Right hindlimb (tissue), 1 donor: ENCODE data around the gene FASN.

Source experiments
- DNase-seq: peaks from one replicate; pipeline ENCODE4 v3.0.0-alpha.2; 2018

The FASN gene

DNA sequence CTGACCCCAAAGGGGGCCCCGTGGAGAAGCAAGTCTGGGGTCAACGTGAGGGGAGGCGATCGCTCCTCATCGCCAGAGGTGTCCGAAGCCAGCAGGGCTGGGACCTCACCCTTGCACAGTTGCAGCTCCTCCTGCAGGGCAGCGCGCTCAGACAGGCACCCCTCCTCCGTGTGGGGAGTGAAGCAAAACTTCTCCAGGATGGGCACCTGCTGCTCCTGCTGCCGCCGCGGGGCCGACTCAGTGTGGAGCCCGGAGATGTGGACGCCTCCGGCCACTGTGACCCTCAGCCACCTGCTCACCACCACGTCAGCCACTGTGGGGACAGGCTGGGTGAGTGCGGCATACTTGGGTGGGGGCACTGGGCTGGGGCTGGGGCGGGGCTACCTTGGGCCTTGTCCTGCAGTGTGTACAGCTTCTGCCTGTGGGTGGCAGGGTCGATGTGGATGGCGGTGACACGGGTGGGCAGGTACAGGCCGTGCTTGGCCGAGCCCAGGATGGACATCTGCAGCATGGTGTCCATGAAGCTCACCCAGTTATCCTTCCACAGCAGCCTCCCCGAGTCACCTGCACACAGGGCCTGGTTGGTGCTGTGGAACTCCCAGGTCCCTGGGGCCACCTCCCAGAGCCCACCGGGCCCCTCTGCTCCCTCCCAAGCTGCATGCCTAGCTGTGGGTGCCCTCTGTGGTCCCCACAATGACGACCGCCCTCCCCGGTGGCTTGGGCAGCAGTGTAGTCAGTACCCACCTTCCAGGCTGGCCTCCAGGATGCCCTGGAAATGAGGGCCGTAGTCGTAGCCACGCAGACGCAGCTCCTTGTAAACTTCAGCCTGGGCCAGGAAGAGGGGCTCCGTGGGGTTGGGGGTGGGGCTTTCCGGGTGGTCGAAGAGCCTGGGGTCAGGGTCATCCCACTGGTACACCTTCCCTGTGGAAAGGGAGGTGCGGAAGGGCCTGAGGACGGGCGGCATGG, 10.8 kb downstream of the FASN start:
- DNase-seq: peak; percentile 14

DNA sequence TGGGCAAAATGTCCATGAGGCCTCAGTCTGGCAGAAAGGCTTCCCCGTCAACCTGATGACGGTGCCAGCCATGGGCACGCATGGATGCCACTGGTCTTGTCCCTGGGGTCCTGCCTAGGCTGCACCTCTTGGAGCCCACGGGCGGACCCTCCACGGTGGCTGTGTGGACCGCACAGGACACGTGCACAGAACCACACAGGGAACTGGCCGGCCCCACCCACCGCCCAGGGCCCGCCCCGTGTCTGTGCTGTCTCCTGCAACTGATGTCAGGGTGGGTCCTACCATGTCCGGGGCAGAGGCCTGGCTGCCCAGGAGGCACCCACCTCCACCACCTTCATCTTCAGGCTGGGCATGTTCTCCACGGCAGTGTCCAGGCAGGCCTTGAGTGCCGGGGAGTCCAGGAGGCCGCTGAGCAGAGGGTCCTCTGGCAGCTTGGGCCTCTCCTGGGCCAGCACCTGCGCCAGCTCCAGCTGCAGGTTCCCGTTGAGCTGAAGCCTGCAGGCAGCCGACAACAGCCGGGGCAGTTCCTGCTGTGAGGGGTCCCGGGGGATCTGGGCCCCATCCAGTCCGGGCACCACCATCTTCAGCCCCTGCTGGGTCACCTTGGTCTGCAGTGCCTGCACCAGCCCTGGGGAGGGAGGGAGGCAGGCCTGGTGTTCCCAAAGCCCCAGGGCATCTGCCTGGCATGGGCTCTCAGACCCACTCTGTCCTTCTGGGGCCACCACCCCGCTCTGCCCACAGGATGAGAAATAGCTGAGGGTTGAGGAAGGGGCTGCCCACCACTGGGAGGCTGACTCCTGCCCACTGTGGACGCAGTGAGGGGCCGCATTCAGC, 11.9 kb downstream of the FASN start:
- DNase-seq: peak; percentile 21

DNA sequence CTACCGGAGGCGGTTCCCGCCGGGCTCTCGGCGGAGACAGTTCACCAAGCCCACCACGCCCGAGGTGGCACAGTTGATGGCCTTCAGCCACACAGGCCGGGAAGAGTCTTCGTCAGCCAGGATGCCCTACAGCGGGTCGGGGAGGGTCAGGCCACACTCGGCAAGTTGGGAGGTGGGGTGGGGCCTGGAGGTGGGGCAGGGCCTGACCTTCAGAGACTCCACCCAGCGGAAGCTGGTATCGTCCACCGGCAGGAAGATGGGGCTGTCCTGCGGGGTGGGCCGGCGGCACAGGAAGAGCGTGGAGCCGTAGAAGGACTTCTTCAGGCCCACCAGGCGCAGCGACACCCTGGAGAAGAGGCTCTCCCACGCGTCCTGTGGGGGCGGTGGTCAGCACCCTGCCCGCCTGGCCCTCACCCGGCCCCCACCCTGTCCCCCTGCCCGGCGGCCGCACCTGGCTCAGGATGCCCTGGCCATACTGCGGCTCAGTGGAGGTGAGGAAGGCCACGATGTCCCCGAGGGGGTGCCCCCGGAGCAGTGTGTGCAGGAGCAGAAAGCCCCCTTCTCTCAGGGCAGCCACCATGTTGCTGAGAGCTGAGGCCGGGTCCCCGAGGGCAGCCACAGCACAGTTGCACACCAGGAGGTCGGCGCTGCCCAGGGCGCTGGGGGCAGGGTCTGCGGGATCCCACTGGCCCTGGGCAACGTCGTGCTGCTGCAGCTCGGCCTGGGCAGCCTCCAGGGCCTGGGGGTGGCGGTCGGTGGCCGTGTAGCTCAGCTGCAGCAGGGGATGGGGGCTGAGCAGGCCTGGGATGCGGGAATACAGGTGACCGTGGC, 12.8 kb downstream of the FASN start:
- no peak for DNase-seq

DNA sequence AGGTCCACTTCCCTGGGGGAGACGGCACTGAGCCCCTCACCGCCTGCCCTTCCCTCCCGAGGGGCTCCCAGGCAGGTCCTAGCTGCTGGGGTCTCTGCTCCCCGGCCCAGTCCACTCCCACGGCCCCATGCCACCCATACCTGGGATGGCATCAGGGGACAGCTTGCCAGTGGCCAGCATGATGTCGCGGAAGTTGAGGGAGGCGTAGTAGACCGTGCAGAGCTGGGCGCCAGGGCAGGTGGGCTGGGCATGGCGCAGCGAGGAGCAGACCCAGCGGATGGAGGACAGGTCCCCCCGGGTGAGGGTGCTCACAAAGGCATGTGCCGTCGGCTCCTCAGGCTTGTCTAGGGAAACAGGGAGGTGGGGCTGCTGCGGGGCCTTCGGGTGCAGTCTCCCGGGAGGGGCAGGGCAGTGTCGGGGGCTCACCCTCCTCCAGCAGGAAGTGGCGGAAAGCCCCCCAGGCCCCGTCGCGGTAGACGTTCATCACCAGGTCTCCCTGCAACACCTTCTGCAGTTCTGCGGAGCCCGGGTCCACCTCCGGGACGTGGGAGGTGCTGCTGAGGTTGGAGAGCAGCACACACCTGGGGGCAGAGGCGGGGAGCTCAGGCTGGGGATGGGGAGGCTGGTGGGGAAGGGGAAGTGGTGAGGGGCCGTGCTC, 13.5 kb downstream of the FASN start:
- DNase-seq: no peak

DNA sequence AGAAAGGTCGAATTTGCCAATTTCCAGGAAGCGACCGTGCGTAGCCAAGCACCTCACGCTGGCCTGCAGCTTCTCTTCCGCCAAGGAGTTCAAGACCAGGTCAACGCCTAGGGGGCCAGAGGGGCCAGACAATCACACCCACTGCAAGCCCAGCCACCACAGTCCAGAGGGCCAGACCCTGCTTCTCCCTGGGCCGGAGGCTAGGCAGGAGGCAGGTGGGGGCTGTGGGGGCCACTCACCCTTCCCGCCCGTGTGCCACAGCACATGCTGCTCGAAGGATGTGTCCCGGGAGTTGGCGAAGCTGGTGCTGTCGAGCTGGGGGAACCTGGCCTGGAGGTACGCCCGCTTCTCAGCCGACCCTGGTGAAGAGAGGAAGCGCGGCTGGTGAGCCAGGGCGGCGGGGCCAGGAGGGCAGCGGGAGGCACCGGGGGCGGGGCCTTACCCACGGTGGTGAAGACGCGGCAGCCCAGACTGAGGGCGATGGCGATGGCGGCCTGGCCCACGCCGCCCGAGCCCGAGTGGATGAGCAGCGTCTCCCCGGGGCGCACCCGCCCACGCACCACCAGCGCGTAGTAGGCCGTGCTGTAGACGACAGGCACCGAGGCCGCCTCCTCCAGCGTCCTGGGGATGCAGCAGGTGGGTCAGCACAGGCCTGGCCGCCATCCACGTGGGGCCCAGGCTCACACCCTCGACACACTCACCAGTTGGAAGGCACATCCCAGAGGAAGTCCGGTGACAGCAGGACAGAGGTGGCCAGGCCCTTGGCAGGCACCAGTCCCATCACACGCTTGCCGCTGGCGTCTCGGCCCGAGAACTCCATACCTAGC, 14.3 kb downstream of the FASN start:
- no peak for DNase-seq

DNA sequence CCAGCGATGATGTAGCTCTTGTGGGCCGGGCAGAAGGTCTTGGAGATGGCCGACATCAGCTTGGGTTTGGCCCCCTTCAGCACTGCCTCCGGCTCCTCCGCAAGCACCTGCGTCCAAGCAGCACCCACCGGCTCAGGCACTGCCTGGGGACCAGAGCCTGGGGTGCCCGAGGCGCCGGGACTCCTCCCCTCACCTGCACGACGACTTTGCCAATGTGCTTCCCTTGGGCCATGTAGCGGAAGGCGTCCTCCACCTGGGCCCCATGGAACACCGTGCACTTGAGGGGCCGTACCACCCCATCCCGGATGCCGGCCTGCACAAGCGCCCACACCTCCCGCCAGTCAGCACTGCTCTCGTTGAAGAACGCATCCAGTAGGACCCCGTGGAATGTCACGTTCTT, 15.0 kb downstream of the FASN start:
- no peak for DNase-seq

DNA sequence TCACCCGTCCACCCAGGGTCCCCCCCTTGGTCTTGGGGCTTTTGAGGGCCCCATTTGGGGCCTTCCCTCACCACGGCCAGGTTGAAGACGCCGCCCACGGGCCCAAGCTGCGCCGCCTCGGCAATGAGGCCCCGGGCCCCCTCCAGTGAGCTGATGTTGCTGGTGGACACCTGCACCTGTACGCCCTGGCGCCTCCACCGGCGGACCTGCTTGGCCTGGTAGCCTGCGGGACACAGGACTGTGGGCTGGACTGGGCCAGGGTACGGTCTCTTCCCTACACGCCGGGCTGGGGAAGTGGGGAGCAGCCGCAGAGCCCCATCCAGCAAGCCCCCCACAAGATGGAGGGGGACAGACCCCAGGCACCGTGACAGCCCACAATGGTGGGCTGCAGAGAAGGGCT, 15.6 kb downstream of the FASN start:
- DNase-seq: no peak

DNA sequence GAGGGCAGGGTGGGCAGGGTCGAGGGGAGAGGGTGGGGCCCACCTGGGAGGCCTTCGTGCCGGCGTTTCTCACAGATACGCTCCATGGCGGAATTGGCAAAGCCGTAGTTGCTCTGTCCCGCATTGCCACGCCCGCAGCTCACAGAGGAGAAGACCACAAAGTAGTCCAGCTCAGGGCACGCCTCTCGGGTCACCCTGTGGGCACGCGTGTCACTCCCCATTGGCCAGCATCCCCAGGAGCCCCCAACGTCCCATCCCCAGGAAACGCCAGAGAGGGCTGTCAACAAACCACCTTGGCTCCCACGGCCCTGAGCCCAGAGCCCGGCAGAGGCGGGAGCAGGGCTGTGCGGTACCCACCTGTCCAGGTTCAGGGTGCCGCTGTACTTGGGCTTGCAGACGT, 16.1 kb downstream of the FASN start:
- DNase-seq: no peak

DNA sequence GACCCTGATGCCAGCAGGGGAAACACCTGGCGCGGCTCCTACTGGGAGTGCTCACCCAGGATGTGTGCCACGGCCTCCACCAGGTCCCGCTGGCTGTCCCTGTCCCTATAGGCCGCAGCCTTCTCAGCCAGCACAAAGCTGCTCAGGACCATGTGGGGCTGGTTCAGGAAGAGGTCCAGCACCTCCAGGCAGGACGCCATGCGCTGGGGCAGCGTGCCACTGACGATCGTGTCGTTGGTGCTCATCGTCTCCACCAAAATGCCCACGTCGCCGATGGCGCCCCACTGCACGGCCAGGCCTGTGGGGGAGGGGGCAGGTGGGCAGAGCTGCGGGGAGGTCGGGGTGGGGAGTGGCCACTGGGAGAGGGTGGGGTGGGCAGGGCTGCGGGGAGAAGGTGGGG, 16.5 kb downstream of the FASN start:
- no peak for DNase-seq

DNA sequence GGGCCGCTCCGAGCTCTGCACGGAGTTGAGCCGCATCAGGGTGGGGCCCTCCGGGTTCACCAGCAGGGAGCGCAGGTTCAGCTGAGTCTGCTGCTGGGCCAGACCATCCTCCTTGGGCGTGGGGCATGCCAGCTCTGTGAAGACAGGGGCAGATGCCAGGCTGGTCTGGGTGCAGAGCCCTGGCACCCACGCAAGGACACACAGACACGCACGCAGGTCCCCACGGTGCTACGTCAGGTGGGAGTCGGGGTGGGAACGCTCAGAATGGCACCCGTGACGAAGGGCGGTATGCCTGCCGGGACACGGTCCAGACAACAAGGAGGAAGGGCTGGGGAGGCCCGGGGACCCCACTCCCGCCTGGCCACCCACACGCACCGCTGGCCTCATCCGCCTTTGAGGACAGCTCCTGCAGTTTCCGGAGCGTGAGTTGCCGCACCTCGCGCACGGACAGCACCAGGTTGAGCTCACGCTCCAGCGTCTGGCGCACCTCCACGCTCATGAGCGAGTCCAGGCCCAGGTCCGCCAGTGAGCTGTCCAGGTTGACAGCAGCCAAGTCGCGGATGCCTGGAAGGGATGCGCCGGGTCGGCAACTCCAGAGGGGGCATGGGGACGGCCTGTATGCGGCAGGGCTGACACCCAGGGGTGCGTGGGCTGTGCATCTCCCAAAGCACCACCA, 17.1 kb downstream of the FASN start:
- DNase-seq: no peak

DNA sequence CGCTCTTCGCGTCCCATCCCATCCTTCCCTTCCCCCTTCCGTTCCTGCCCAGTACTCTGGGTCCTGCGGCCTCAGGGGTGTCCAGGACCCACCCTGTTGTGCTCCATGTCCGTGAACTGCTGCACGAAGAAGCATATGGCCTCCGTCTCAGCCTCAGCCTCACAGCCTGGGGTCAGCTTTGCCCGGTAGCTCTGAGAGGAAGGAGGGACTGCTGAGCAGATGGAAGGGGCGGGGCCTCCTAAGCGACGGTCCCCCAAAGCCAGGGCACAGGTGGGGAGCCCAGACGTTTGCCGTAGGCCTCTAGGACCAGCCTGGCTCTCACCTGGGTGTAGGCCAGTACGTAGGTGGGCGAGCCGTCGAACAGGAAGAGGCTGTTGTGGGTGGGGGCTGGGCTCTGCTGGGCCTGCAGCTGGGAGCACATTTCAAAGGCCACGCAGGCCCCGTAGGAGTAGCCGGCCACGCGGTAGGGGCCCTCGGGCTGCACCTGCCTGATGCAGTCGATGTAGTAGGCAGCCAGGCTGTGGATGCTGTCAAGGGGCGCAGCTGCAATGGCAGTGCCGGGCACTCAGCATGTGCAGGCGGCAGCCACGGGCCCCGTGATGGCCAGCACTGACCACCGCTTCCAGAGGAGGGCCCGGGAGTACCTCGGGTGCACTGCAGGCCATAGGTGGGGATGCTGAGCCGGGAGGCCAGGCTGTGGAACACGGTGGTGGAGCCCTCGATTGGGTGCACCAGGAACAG, 17.8 kb downstream of the FASN start:
- DNase-seq: no peak

DNA sequence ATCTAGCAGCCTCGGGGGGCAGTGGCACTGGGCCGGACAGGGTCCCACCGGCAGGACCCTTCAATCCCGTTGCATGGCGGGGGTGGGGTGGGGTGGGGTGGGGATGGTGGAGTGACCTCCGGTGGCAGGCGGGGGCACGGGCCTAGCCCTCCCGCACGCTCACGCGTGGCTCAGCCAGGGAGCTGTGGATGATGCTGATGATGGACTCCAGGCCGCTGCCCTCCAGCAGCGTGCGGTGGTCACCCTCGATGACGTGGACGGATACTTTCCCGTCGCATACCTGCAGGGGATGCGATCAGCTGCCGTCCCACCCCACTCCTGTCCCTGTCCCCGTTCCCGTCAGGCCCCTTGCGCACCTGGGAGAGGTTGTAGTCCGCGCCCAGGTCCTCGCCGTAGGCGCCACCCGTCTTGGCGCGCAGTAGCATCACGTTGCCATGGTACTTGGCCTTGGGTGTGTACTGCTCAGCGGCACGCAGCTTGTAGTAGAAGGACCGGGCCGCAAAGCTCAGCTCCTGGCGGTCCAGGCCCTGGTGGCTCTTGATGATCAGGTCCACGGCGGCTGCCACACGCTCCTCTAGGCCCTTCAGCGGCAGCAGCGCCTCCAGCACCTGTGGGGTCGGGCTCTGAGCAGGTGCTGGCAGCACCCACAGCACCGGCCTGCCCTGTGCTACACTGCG, 18.9 kb downstream of the FASN start:
- DNase-seq: no peak

DNA sequence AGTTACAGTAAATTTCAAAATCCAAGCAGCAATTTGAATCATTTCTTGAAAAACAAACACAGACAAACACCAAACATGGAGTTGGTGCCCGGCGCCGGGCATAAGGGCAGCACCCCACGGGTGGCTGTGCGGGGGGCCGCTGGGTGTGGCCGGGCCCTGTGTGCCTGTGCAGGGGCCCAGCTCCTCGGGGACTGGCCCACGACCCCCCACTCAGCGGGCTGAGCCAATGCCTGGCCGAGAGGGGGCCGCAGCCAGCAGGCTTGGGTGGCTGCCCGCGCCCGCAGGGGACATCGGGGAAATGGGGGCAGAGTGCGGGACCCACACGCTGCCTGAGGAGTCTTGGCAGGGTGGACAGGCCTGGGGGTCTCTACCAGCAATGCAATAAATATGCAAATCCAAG, 19.6 kb downstream of the FASN start:
- DNase-seq: no peak

DNA sequence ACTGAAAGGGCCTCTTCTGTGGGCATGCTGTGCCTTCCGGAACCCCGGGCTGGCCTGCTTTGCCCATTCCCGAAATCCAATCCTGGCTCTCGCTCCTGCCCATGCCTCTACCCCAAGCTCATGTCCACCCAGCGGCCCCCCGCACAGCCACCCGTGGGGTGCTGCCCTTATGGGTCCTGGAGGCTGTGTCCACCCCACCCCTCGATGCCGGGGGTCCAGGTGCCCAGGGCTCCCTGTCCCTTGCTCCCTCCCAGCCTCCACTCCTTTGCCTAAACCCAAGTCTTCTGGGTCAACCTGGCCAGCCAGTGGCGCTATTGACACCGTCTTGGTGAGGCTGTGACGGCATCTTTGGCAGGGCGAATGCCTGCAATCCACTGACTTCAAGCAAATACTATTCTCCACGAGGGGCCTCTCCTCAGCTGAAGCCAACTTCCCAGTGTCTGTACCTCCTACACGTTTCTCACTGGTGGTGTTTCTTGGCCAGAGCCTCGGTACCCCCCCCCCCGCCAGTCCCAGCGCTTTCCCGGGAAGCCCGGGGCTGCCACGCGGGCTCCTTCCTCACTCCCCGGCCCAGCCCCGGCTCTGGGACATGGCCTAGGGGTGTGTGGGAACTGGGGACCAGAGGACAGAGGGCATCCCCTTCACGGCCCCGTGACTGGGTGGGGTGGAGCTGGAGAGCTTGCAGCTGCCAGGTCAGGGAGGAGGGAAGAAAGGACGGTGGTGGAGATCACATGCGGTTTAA, 20.2 kb downstream of the FASN start:
- peak; percentile 65 for DNase-seq

DNA sequence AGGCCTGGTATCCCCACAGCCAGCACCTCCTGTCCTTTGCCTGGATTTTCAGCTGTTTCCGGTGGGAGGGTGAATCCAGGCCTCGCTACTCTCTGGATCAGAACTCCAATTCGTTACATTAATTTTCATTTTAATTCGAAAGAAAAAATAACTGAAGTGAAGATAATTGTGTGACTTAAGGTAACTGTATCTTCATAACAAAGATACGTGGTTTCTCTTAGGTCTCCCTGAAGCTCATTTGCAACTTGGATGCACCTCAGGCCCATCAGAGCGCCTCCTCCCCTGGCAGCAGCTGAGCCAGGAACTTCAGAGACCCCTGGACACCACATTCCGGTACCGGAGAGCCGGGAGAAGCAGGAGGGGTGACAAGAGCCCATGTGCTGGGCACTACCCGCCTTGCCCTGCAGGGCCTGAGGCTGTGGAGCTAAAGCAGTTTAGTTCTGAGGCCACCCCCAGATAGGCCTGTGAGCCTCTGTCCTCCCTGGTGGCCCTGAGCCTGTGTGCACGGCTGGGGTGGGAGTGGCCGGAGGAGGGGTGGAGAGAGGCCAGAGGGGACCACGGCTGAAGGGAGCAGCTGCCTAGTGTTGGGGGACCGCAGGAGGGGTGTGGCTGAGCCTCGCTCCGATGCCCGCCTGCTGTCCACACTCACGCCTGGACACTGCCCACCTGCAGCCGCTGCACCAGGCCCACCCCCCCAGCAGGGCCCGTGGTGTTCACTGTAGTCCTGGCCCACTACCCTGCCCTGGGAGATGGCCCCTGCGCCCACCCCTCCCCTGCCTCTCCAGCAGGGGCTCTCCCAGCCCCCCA, 21.0 kb downstream of the FASN start:
- DNase-seq: no peak

DNA sequence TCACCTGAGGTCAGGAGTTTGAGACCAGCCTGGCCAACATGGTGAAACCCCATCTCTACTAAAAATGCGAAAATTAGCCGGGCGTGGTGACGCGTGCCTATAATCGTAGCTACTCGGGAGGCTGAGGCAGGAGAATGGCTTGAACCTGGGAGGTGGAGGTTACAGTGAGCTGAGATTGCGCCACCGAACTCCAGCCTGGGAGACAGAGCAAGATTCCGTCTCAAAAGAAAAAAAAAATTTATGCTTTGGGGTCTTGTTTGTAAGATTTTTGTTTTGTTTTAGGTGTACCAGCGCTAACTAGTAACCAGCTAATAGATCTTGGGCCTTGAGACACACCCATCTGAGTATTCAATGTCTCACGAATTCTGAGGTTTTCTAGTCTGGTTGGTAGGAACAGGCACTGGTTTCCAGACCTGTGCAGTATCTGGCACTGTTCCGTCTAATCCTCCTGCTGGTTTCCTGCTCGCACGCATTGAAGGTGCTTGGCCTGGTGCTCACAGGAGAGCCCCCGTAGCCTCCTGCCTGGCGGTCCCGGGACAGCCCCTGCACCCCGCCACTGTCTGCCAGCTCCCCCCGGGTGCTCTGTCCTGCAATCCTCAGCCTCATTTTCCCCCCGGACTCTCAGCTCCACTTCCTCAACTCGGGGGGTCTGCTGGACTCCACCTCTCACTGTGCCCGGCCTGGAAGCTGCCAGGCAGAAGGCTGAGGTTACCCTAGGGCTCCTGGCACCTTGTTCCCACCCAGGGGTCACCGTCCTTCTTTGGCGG, 21.8 kb downstream of the FASN start:
- no peak for DNase-seq

DNA sequence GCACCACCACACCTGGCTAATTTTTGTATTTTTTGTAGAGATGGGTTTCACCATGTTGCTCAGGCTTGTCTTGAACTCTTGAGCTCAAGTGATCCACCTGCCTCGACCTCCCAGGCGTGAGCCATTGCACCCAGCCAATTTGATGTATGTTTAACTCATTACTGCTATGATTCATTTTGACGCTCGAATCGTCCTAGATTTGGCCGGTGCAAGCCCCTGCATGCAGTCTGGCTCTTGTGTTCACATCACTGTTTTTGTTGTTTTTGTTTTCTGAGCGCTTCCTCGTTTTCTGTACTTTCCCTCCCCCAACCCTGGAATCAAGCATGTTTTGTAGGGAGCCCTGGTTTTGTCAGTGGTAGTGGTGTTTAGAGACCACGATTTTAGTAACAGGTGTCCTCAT, 24.6 kb downstream of the FASN start:
- DNase-seq: no peak
